HG03432 (cell line): Measurements from ENCODE around the gene KLHDC3.
A peak's percentile ranks its signal among the peaks of the same experiment; 100 is the strongest.
"Not testable (repeated sequence)": the region's sequence is repeated elsewhere in the genome, so short reads cannot be mapped to it uniquely, and the experiment has no call there.

Source experiments
- ATAC-seq: cut with Tn5 transposase; IDR thresholded peaks from one replicate; pipeline ENCODE4 v1.9.1; 2021; ENCODE audit warnings: mild to moderate bottlenecking, moderate library complexity; ENCODE audit not compliant: unreplicated experiment

KLHDC3 gene

GRCh38 chr6:43026365-43026764, 12.3 kb downstream of the KLHDC3 start:
- no peak for ATAC-seq

- ATAC-seq = no peak
Measured at GRCh38 chr6:43029120-43029519, 15.1 kb downstream of the KLHDC3 start.

GRCh38 chr6:43032326-43032725, 18.3 kb downstream of the KLHDC3 start:
- no peak for ATAC-seq

- no peak for ATAC-seq
Measured at GRCh38 chr6:43033496-43034189, 19.6 kb downstream of the KLHDC3 start.

GRCh38 chr6:43034190-43034525, 20.1 kb downstream of the KLHDC3 start:
- ATAC-seq = no peak

- no peak for ATAC-seq
Measured at GRCh38 chr6:43035495-43036194, 21.6 kb downstream of the KLHDC3 start.

- no peak for ATAC-seq
Measured at GRCh38 chr6:43036712-43037111, 22.7 kb downstream of the KLHDC3 start.

- ATAC-seq = no peak
Measured at GRCh38 chr6:43037197-43037596, 23.1 kb downstream of the KLHDC3 start.

- no peak for ATAC-seq
Measured at GRCh38 chr6:43037706-43038105, 23.7 kb downstream of the KLHDC3 start.

- no peak for ATAC-seq
Measured at GRCh38 chr6:43038727-43039126, 24.7 kb downstream of the KLHDC3 start.

GRCh38 chr6:43040542-43041257, 26.7 kb downstream of the KLHDC3 start:
- no peak for ATAC-seq

- ATAC-seq = not testable (repeated sequence)
Measured at GRCh38 chr6:43041475-43041874, 27.4 kb downstream of the KLHDC3 start.

- no peak for ATAC-seq
Measured at GRCh38 chr6:43043310-43043709, 29.3 kb downstream of the KLHDC3 start.

GRCh38 chr6:43045371-43045930, 31.4 kb downstream of the KLHDC3 start:
- ATAC-seq = no peak

- no peak for ATAC-seq
Measured at GRCh38 chr6:43047998-43048397, 33.9 kb downstream of the KLHDC3 start.

- ATAC-seq = no peak
Measured at GRCh38 chr6:43050981-43051380, 36.9 kb downstream of the KLHDC3 start.

GRCh38 chr6:43052225-43052841, 38.3 kb downstream of the KLHDC3 start:
- ATAC-seq = no peak

- ATAC-seq = peak; percentile 27
Measured at GRCh38 chr6:43052842-43053544, 38.9 kb downstream of the KLHDC3 start.

- peak; percentile 93 for ATAC-seq
Measured at GRCh38 chr6:43053545-43054205, 39.6 kb downstream of the KLHDC3 start, which contains the start of gene CUL7. CUL7 (minus strand) TSS chr6:43053851; CDS start chr6:43052788, 1,063 bp downstream.
